Fibroblast of skin of scalp (primary cell): ENCODE measurements around the gene C6orf15.

ENCODE experiments used
- DNase-seq: peaks from one replicate; pipeline ENCODE4 v3.0.0-alpha.2; 2013

C6orf15 gene

DNA sequence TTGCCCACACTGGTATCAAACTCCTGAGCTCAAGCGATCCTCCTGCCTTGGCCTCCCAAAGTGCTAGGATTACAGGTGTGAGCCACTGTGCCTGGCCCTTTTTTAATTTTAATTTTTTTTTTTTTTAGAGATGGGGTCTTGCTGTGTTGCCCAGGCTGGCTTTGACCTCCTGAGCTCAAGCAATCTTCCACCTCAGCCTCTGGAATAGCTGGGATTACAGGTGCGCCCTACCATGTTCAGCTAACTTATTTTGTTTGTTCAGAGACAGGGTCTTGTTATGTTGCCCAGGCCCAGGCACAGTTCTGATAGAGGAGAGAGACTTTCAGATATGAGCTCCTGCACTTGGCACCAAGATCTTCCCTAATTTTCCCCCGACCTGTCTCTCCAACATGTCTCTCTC is 18.4 kb upstream of the C6orf15 start:
- DNase-seq: no peak

DNA sequence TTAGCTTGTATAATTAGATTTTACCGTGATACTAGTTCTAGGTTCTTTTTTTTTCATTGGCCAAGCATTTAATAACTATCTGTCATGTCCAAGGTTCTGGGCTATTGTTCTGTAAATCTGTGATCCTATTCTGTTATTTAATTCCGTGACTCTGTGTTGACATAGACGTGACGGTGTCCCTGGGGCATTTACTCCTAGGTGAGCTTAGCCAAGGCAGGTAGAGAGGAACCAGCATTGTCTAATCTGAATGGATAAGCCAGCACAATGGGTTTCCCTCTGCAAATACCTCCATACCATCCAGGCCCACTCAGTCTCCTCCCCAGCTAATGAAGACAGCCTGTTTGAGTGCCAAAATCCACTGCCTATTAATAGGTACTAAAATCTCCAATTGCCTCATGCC is 16.8 kb upstream of the C6orf15 start:
- no peak for DNase-seq

DNA sequence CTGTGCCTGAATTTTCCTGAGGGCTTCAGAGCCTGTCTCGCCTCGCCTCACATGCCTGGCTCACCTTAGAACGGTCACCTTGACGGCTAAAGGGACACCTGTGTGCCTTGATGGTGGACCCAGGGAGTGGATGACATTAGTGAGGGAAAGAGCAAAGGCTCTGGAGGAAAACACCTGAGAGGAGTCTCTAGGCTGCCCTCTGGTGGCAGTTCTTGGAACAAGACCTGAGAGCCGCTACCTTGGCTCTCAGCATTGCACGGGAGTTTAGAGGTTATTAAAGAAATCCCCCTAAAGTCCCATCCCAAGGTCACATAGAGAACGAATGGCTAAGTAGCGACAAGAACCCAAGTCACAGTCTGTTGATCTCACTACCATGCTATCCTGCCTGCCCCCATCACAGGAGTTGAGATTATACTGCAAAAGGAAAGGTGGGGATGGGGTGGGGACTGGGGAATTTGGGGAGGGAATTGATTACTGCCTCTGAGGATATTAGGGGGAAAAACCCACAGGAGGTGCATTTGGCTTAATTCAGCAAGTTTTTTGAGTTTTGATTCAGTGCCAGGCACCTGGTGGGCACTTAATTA is 15.8 kb upstream of the C6orf15 start:
- peak; percentile 34 for DNase-seq

DNA sequence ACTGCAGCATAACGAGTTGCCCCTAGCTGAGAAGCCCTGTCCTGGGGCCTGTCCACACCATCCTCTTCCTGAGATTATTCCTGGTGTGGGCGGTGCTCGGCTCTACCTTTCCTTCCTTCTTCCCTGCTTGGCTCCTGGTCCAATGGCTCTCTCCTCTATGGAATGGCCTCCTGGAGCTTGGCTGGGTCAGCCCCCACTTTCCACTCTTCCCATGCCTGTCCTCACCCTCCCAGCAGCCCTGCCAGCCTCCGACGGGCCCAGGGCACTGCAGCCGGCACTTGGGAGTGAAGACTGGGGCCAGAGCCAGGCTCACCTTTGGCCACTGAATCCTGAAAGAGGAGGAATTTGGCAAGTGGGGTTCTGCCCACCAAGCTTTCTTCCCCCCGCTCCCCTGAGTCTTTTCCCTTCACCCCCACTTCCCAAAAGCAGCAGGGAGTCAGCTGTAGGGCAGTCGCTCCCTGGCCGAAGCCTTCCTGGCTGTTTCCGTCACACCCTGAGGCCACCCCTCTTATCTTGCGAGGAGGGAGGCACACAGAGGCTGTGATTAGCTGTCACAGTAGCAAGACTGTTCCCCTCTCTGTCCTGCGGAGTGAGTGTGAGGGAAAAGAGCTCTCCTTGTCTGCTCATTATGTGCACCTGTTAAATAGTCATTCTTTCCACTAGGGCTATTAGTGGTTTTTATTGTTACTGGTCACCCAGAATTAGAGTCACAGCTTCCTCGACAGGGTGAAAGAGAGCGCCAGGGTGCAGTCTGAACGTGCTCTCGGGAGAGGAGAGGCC is 14.2 kb upstream of the C6orf15 start:
- DNase-seq: no peak

DNA sequence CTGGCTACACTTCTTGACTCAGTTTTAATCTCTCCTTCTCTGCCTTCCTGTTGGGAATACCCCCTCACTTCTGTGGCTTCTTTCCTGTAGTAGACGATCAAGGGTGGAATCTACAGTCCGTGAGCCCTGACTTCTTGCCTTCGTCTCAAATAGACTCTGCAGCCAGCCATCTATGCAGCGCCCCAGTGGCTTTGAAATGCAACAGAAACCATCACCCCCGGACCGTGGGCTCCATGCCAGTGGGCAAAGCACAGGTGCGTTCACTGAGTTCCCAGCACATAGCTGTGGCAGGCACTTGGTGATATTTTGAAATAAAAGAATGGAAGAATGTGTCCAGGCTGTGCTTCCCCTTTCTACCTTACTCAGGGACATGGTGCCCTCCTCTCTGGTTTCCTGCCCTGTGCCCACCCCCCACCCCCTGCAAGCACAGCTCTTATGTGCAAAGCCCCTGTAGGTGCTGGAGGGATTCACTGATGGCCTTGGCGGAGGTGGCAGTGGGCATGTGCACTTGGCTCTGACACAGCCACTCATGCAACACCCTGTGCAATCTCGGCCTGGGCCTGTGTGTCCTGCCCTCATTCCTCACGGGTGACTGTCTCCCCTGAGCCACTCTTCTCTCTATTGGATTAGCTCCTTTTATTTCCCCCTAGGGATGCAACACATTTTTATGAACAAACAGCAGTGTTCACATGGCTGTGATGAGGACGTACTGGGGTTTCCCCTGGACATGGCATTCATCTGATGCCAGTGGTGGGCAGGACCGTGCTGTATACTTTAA is 13.4 kb upstream of the C6orf15 start:
- DNase-seq: peak; percentile 84

DNA sequence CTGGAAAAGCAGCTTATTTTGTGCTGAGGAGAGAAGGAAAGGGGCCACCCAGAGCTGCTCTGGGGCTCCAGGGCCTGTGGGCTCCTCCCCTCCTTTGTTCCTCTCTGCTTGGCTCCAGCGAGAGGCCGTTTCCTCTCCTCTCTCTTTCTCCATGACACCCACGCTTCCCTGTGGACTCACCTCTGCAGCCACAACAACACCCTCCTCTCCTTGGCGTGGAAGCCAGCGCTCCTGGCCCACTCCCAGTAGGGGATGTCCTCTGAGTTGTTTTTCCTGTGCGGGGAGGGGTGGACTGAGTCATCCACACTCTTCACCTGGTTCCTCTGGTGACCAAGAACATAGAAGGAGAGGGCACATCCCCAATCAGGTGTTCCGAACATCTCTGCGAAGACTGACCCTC is 12.8 kb upstream of the C6orf15 start:
- no peak for DNase-seq

DNA sequence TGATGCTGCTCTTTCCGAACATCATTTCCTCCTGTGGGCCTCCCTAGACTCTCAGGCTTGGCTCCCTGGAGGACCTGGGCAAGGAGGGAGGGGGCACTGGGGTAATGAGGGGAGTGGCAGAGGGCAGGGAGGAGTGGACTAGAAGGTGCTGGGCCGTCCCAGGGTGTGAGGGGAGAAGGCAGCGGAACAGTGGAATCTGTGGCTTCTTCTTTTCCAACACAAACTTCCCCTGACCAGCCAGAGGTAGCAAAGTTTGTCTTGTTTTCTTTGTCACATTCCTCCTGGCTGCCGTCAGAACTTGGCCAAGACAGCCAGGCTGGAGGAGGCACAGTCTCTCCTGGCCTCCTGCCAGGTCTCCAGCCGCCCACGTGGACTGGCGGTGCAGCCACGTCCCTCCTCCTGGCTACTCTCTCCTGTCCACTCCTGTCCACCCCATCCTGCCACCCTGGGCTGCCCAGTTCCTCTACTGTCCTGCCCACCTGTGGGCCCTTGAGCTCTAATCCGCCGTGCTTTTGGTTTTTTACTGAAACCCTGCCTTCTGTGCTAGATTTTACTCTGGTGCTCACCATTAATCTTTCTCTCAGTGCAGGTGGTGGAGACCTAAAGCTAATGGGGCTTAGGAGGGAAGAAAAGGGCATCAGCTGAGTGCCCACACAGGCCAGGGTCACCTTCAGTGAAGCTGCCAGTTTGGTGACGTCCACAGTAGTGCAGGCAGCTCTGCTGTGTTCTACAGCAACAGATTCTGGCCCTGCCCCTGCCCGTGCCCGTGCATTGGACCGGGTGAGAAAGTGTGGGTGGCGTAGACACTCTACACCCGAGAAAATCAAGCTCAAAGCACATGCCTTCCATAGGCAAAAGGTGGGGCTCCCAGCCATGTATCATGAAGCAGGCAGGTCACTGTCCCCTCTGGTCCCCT is 10.7 kb upstream of the C6orf15 start:
- peak; percentile 70 for DNase-seq

DNA sequence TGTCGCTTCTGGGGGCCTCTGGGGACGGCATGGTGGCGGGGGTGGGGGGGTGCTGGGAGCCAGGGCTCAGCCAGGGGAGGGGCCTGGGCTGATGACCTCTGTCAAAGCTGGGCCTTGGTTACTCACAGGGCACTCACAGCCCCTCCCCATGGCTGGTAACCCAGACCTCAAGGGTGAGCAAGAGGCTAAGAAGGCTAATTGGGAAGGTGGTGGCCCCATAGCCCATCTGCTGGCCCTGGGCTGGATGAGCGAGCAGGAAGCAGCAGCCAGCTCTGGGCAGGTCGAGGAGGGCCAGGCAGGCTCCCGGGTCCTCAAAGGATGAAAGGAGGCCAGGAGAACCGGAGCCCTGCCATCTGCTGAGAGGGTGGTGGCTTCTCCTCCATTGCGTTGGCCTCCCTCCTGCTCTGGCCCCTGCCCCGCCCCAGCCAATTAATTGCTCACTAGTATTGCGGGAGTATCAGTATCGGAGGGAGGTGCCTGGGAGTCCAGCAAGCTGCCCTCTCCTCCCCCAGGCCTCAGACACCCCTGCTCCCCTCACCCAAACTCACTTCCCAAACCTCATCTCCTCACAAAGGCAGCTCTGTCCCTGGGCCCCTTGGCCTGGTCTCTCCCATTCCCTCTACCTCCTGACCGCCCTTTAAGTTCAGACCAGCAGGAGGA is 8.9 kb upstream of the C6orf15 start:
- DNase-seq: no peak

DNA sequence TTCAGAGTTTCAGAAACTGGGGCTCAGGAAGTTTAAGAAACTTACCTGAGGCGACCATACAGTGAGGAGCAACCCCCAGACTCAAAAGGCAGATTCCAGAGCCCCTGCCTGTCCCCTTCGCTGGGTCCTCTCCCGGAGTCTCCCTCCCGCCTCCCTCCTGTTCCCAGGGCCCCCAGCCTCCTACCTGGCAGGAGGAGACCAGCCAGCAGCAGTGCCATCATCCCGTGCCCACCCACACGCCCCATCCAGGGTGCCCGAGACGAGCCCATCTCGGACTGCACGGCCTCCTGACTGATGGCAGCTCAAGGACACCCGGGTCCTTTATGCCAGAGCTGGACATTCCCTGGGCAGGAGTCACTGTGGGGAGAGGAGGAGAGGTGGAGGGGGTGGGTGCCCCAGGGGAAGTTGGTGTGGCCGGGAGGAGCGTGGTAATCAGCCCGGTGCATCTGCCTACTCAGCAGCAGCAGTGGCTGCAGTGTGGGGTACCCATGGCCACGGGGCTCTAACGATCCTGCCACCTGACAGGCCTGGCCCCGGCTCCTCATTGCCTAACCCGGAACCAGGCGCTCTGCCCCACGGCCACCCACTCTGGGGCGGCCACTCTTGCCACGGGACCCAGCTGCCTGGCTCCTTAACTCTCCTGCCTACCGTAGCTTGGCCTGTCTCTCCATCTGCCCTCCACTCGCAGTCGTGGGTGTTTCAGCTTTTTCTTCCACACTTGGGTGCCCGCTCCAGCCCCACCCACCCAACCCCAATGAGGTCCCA is 8.0 kb upstream of the C6orf15 start, which contains the start of gene CDSN:
TSS of gene CDSN (minus strand) at position 296 of the 765 bp plus-strand sequence. CDS start at position 269, 27 bp downstream.
- no peak for DNase-seq

DNA sequence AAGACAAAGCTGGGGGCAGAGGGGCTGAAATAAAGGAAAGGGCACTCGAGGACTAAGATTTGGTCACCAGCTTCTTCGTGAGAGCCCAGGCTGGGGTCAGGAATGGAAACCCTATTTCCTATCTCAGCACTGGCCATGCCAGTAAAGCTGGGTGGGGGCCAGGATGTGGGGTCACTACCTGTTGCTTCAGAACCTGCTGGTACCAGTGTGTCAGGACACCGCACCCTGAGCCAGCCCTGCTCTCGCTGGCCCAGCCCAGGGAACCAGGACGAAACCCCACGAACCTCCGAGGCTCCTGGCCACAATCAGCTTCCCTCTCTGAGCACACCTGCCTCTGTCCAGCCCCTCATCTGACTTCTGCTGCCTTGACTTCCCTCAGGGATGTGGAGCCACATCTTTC is 5.8 kb upstream of the C6orf15 start:
- no peak for DNase-seq

DNA sequence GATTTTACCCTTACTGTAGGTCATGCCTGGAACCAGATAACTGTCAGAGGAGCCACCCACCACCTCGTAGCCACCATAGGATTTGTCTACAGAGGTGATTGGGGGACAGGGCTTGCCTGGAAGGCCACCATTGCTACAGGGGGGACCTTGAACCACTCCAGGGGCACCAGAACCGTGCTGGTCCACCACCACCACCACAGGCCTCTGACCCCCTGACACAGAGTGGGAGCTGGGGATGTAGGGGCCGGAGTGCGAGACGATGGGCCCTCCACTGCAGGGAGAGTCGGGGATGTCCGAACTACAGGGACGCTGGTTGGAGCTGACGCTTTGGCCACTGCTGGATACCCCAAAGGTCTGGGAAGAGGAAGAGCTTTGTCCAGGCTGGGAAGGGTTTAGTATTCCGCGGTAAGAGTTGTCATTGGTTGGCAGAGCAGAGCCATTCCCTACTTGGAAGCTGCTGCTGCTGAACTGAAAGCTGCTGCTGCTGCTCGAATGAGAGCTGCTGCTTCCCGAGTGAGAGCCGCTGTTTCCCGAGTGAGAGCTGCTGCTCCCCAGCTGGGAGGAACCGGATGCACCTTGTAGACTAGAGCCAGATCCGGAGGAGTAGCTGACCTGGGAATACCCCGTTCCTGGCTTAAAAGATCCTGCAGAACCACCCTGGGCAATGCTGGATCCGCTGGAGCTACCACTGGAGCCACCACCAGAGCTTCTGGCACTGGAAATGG is 4.4 kb upstream of the C6orf15 start:
- DNase-seq: peak; percentile 19

DNA sequence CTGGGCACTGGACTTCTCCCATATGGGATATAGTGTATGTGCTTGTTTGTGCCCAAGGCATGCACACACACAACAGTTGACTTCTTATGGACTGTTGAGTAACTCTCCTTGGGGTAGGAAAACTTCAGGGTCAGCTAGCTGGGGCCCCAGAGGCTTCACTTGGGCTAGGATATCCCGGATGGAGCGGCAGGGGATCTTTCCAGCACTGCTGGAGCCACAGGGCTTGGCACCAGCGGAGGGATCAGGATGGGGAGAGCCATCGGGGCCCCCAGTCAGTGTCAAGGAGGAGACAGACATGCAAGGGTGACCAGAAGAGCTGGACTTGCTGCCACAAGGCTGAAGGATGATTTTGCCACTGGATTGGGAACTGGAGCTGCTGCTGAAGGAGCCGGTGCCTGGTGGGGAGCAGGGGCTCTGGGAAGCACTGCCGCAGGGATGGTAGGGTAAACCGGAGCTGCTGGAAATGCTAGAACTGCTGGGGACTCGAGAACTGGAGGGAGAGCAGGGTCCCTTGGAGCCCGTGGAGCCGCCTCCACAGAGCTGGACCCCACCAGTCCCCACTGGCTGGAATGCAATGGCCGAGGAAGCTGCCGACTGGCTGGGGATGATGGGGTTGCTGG is 3.7 kb upstream of the C6orf15 start:
- DNase-seq: no peak

DNA sequence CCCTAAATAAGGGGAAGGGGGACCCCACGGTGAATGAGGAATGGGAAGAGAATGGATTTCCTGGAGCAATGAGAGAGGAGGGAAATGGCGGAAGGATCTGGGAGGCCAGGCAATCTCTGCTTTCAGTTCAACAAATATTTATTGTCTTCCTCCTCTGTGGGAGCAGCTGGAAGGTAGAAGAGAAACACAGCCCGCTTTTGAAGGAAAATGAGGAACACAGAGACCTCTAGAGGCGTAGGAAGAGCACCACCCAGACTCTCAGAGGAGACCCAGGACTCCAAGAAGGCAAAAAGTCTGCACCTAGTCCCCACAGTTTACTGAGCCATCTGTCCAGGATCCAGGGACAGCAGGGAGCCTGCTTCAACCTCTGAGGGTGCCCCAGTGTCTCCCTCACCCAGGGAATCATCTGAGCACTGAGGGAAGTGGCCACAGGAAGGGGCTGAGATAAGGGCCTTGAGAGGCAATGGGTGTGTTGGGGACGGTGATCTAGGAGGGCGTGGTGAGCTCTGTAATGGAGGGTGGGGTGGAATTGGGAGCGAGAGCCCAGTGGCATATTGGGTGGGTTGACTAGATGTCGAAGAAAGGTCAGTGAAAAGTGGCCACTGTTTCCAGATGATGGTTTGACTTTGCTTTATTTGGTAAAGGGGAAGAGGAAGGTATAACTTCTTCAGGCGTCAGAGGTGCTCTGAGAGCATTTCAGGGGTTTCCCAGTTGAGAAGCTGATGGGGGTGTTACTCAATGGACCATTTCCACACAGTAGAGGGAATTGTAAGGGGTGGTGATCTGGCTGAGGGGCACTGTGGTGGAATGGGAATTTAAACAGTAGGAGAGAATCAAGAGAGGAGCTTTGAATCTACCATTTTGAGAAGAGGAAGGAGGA is 2.8 kb upstream of the C6orf15 start:
- peak; percentile 74 for DNase-seq

DNA sequence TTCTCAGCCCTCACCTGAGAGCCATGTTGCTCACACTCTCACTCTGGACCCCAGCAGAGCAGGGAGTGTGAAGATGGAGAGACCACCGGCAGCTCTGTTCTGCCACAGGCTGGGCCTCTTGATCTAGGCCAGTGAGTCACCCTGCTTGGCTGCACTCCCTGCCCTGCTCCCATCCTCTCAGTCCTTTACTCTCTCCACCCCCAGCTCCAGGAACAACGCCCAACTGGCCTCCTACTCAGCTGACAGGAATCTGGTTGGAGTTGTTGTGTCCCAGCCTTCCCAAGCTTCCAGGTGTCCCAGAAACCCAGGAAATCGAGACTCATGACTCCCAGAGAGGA is 2.1 kb upstream of the C6orf15 start, which contains the start of gene PSORS1C1:
TSS of gene PSORS1C1 (plus strand) at position 260 of the 338 bp plus-strand sequence. CDS start 14,833 bp downstream, outside the sequence.
- peak; percentile 98 for DNase-seq

DNA sequence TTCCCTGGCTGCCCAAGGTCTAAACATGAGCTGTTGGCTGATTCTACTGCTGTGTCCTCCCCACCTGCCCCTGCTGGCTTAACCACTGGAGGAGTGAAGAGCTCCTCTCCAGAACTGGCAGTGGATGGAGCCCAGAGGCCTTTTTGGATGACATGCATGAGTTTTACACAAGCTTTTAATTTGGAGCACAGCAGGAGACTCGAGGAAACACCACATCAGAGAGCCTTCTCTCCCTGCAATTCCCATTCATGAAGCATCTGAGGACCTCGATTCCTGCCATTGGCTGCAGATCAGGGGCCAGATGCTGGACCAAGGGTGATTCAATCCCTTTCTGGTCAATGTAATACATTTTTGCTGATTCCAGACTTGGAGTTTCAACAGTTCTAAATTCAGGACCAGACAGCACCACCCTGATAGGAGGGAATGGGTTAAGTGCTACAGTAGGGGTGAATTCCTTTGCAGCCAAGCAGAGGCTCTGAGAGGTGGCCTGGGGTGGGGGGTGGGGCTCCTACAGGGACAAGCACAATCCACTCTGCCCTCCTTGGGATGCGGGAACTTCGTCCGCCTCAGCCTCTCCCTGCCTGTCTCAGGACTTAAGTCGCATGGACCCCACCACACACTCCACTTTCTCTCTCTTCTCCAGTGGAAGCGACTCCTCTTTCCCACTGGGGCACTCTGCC is 1.6 kb upstream of the C6orf15 start:
- peak; percentile 95 for DNase-seq

DNA sequence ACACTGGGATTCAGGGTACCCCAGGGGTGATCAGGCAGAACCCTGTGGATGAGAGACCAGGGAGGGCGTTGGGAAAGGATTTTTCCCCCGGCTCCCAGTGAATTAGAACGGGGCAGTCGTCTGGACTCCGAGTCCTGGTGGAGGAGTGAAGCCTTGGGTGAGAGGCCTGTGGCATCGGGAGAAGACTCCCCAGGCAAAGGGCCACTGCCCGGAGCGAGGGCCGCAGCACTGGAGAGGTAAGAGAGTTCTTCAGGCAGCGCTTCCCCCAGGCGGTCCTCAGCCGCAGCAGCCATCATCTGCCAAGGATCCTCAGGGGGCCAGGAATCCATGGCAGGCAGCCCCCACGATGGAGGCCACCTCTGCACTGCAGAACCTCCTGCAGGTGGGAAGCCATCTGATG is 663 bp downstream of the C6orf15 start:
- no peak for DNase-seq

DNA sequence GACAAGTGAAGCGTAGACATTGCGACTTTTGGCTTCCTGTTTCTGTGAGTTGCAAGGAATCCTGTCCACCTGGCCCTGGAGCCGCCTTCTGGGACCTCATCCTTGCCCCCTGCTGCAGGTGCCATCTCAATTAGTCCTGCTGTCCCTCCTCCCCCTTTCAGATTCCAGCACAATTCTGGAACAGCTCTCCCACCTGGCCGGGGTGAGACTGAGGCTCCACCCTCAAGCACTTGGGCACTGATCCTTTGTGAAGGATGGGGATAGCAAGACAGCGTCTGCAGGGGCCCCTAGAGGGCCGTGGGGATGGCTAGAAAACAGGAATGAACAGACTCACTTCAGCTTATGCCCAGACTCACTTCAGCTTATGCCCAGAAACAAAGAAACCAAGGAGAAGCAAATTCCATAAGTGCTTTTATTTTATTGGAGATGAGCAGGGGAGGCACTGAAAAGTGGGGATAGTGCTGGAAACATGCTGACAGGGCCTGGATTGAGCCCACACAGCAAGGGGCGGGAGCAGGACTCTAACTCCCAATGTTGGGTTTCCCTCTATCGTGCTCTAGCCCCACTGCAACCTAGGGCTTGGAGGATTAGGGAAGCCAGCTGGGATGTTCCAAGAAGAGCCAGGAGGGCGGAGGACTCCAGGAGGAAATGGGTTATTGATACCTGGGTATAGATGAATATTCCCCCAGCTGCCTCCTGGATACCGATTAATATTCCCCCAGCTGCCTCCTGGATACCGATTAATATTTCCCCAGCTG is 1.4 kb downstream of the C6orf15 start:
- no peak for DNase-seq
